ENCODE results near the gene COMMD9. TPM values are rescaled to one million over a fixed set of nuclear protein-coding genes. Genes with fewer than 3 reads are reported as not detected.

COMMD9 gene
- total and polyA plus RNA-seq, 2 of the 4 experiments (the other 2 are of a cell fraction), result 50.7 to 58.3 TPM

DNA sequence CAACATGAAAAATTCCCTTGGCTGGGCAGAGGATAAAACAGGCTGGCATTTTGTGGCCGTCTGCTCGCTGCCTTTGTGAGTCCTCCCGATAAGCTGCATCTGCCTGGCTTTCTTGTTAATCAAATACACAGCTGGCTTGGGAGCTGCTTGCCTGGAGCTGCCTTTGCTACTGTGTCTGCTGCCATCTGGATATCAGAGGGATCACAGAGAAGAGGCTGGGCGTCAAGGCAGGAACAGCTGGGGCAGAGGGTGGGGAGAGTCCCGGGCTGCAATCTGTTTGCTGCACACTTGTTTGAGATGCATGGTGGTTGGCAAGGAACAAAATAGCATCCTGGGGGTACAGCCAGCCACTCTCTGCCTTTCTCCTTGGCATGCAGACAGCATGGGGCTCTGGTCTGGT, 36.0 kb downstream of the COMMD9 start:
- ChIA-PET CTCF (no interaction called here), POLR2A (ENCODE audit: unreplicated experiment) (no interaction called here)
- Histone ChIP-seq H3K79me1 (ENCODE audit: low read depth in 1 of 2, low read length in 2 of 2) (no peaks in the 10 kb centered on the region), H2BK15ac (ENCODE audit: low read depth, low read length) (no peak overlapping the region), H2BK120ac (ENCODE audit: low read depth, low read length) (no peak overlapping the region), H2BK5ac (ENCODE audit: low read depth, low read length, poor library complexity, severe bottlenecking) (no peak overlapping the region), H2AK5ac (ENCODE audit: low read depth, low read length) (no peak overlapping the region), H3K9me3 (ENCODE audit: control insufficient read depth, insufficient read depth, low read length) (peaks cover 8% of the 10 kb centered on the region), H3K23ac (ENCODE audit: low read depth, low read length) (no peak overlapping the region), H3K4me3 (ENCODE audit: insufficient read depth, low read depth, low read length) (no peak overlapping the region), H2AFZ (replicated peaks; ENCODE audit: low read length, poor library complexity) (no peak overlapping the region), H3K27me3 (ENCODE audit: control insufficient read depth, insufficient read depth, low read length) (peaks cover 15% of the 10 kb centered on the region), H3K14ac (replicated peaks; ENCODE audit: low read depth, low read length) (no peak overlapping the region), H3K9ac (ENCODE audit: low read depth, low read length) (no peak overlapping the region), H3K27ac (ENCODE audit: insufficient read depth, low read length) (no peak overlapping the region), H2BK20ac (ENCODE audit: low read depth, low read length) (no peak overlapping the region), H3K9me1 (ENCODE audit: insufficient read depth, low read length) (no peaks in the 10 kb centered on the region), H4K5ac (ENCODE audit: low read depth, low read length) (no peak overlapping the region), H3K18ac (ENCODE audit: low read depth, low read length) (no peak overlapping the region), H3K36me3 (ENCODE audit: control insufficient read depth, insufficient read depth, low read length) (no peaks in the 10 kb centered on the region), H3K4me1 (ENCODE audit: control insufficient read depth, insufficient read depth, low read length) (no peaks in the 10 kb centered on the region), H4K20me1 (ENCODE audit: insufficient read depth, low read length) (no peaks in the 10 kb centered on the region), H3K56ac (ENCODE audit: extremely low read depth, insufficient read depth, low read length) (no peak overlapping the region), H3K4ac (ENCODE audit: low read depth, low read length) (no peak overlapping the region), H2AK9ac (replicated peaks; ENCODE audit: low read depth, low read length, poor library complexity) (no peak overlapping the region), H4K91ac (ENCODE audit: insufficient read depth, low read depth, low read length) (no peak overlapping the region), H3K4me2 (ENCODE audit: low read depth, low read length) (no peak overlapping the region), H4K8ac (ENCODE audit: low read depth in 2 of 2, low read length in 2 of 2) (no peak overlapping the region)
- TF ChIP-seq, protein P1, sequence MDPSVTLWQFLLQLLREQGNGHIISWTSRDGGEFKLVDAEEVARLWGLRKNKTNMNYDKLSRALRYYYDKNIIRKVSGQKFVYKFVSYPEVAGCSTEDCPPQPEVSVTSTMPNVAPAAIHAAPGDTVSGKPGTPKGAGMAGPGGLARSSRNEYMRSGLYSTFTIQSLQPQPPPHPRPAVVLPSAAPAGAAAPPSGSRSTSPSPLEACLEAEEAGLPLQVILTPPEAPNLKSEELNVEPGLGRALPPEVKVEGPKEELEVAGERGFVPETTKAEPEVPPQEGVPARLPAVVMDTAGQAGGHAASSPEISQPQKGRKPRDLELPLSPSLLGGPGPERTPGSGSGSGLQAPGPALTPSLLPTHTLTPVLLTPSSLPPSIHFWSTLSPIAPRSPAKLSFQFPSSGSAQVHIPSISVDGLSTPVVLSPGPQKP (IDR thresholded peaks at IDR 0.05; ENCODE audit: borderline replicate concordance, low read depth, low read length), result no peak
- no peak for TF ChIP-seq CEBPB (IDR thresholded peaks at IDR 0.05; ENCODE audit: low read depth, low read length)
- TF ChIP-seq NFE2L2 (IDR thresholded peaks at IDR 0.05; ENCODE audit: low read depth, low read length), result no peak
- TF ChIP-seq RAD21 (IDR thresholded peaks at IDR 0.05; ENCODE audit: low read length), result no peak
- no peak for TF ChIP-seq BHLHE40 (IDR thresholded peaks at IDR 0.05; ENCODE audit: low read depth, low read length)
- no peak for TF ChIP-seq RCOR1 (IDR thresholded peaks at IDR 0.05; ENCODE audit: insufficient replicate concordance, low read length)
- no peak for TF ChIP-seq SMC3 (IDR thresholded peaks at IDR 0.05; ENCODE audit: low read depth, low read length)
- TF ChIP-seq FOS (IDR thresholded peaks at IDR 0.05; ENCODE audit: low read depth, low read length), result no peak
- TF ChIP-seq, protein P2, sequence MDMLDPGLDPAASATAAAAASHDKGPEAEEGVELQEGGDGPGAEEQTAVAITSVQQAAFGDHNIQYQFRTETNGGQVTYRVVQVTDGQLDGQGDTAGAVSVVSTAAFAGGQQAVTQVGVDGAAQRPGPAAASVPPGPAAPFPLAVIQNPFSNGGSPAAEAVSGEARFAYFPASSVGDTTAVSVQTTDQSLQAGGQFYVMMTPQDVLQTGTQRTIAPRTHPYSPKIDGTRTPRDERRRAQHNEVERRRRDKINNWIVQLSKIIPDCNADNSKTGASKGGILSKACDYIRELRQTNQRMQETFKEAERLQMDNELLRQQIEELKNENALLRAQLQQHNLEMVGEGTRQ (IDR thresholded peaks at IDR 0.05; ENCODE audit: low read depth, low read length), result no peak
- TF ChIP-seq, protein P3, sequence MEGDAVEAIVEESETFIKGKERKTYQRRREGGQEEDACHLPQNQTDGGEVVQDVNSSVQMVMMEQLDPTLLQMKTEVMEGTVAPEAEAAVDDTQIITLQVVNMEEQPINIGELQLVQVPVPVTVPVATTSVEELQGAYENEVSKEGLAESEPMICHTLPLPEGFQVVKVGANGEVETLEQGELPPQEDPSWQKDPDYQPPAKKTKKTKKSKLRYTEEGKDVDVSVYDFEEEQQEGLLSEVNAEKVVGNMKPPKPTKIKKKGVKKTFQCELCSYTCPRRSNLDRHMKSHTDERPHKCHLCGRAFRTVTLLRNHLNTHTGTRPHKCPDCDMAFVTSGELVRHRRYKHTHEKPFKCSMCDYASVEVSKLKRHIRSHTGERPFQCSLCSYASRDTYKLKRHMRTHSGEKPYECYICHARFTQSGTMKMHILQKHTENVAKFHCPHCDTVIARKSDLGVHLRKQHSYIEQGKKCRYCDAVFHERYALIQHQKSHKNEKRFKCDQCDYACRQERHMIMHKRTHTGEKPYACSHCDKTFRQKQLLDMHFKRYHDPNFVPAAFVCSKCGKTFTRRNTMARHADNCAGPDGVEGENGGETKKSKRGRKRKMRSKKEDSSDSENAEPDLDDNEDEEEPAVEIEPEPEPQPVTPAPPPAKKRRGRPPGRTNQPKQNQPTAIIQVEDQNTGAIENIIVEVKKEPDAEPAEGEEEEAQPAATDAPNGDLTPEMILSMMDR (conservative IDR thresholded peaks at IDR 0.05; ENCODE audit: low read depth, low read length), result no peak
- TF ChIP-seq CHD1 (IDR thresholded peaks at IDR 0.05; ENCODE audit: low read depth, low read length), result no peak
- TF ChIP-seq MAZ (IDR thresholded peaks at IDR 0.05; ENCODE audit: borderline replicate concordance, low read depth, low read length), result no peak
- TF ChIP-seq MXI1 (IDR thresholded peaks at IDR 0.05; ENCODE audit: borderline replicate concordance, low read depth, low read length), result no peak
- TF ChIP-seq POLR2A (IDR thresholded peaks at IDR 0.05; ENCODE audit: low read depth, low read length), result no peak
- no peak for TF ChIP-seq MAFK (IDR thresholded peaks at IDR 0.05; ENCODE audit: low read depth, low read length)
- TF ChIP-seq RFX5 (IDR thresholded peaks at IDR 0.05; ENCODE audit: low read depth, low read length), result no peak
- no TSS peak for BruUV-seq (replicated peaks)
- DNase-seq, result no peak
- 33% methylated on average over 1 of the region's 5 CpGs; no CpG with 5 or more reads in 1 of the 2 experiments for WGBS, 2 experiments (ENCODE audit: extremely low coverage in 2 of 2, insufficient read length in 1 of 2)
- no peak for ATAC-seq (ENCODE audit: low read depth)
- in situ Hi-C loops (cut with MboI; ENCODE audit: low sequenced_read_pairs) (loop anchor here (10.0 kb wide), 1 partner anchor 308 kb away; the partner anchor contains the start of gene LDLRAD3), intact Hi-C loops (cut with micrococcal nuclease) (no loop called here), dilution Hi-C loops (cut with HindIII; ENCODE audit: low sequenced_read_pairs, unreplicated experiment) (no loop called here)
